ENCODE data around the gene ZNF536. TPM values are rescaled to one million over a fixed set of nuclear protein-coding genes. Genes with fewer than 3 reads are reported as not detected.
A peak's percentile ranks its signal among the peaks of the same experiment; 100 is the strongest.

The ZNF536 gene
- total and polyA plus RNA-seq, 2 donors from 2014 or later = 0.19 to 0.25 TPM

- no peak for TF ChIP-seq CTCF (IDR thresholded peaks at IDR 0.05; ENCODE audit: borderline replicate concordance, extremely low read depth, insufficient read depth)
- H3K27me3 ChIP-seq (ENCODE audit: control insufficient read depth, insufficient read depth, low read length) = no peaks in the 10 kb centered on the region
- no peaks in the 10 kb centered on the region for H3K4me1 ChIP-seq (ENCODE audit: control insufficient read depth in 2 of 3, insufficient read depth in 2 of 3, low read depth in 1 of 3, low read length in 3 of 3)
- FAIRE-seq = no peak
- intact Hi-C loops (cut with DNase I) = no loop called here
- no peak overlapping the region for H3K4me3 ChIP-seq (ENCODE audit: low read length in 3 of 3)
- peak in 1 of 5 donors; percentile 45 for DNase-seq
- H3K9ac ChIP-seq (ENCODE audit: low read length in 3 of 3) = no peak overlapping the region
- H3K36me3 ChIP-seq (ENCODE audit: control insufficient read depth in 2 of 3, insufficient read depth in 3 of 3, low read length in 3 of 3) = no peaks in the 10 kb centered on the region
- H3K9me3 ChIP-seq (ENCODE audit: control insufficient read depth in 2 of 3, insufficient read depth in 1 of 3, low read length in 3 of 3) = no peaks in the 10 kb centered on the region
- no peak overlapping the region for H3K27ac ChIP-seq (ENCODE audit: low read depth in 2 of 2, low read length in 2 of 2)
These were observed 205.4 kb downstream of the ZNF536 start for GRCh38 chr19:30577551-30578105.

GRCh38 chr19:30579419-30579818 lies 207.2 kb downstream of the ZNF536 start:
- no peak for TF ChIP-seq CTCF (IDR thresholded peaks at IDR 0.05; ENCODE audit: borderline replicate concordance, extremely low read depth, insufficient read depth)
- Histone ChIP-seq H3K4me1 (ENCODE audit: control insufficient read depth in 2 of 3, insufficient read depth in 2 of 3, low read depth in 1 of 3, low read length in 3 of 3) (no peaks in the 10 kb centered on the region), H3K9me3 (ENCODE audit: control insufficient read depth in 2 of 3, insufficient read depth in 1 of 3, low read length in 3 of 3) (no peaks in the 10 kb centered on the region), H3K9ac (ENCODE audit: low read length in 3 of 3) (no peak overlapping the region), H3K4me3 (ENCODE audit: low read length in 3 of 3) (no peak overlapping the region), H3K36me3 (ENCODE audit: control insufficient read depth in 2 of 3, insufficient read depth in 3 of 3, low read length in 3 of 3) (no peaks in the 10 kb centered on the region), H3K27me3 (ENCODE audit: control insufficient read depth, insufficient read depth, low read length) (no peaks in the 10 kb centered on the region), H3K27ac (ENCODE audit: low read depth in 2 of 2, low read length in 2 of 2) (no peak overlapping the region)
- FAIRE-seq = no peak
- no peak for DNase-seq
- intact Hi-C loops (cut with DNase I) = no loop called here

- no peaks in the 10 kb centered on the region for H3K4me1 ChIP-seq (ENCODE audit: control insufficient read depth in 2 of 3, insufficient read depth in 2 of 3, low read depth in 1 of 3, low read length in 3 of 3)
- intact Hi-C loops (cut with DNase I) = no loop called here
- H3K27me3 ChIP-seq (ENCODE audit: control insufficient read depth, insufficient read depth, low read length) = no peaks in the 10 kb centered on the region
- no peak overlapping the region for H3K27ac ChIP-seq (ENCODE audit: low read depth in 2 of 2, low read length in 2 of 2)
- DNase-seq (no peak), FAIRE-seq (no peak)
- H3K36me3 ChIP-seq (ENCODE audit: control insufficient read depth in 2 of 3, insufficient read depth in 3 of 3, low read length in 3 of 3) = no peaks in the 10 kb centered on the region
- no peaks in the 10 kb centered on the region for H3K9me3 ChIP-seq (ENCODE audit: control insufficient read depth in 2 of 3, insufficient read depth in 1 of 3, low read length in 3 of 3)
- TF ChIP-seq CTCF (IDR thresholded peaks at IDR 0.05; ENCODE audit: borderline replicate concordance, extremely low read depth, insufficient read depth) = no peak
- H3K4me3 ChIP-seq (ENCODE audit: low read length in 3 of 3) = no peak overlapping the region
- no peak overlapping the region for H3K9ac ChIP-seq (ENCODE audit: low read length in 3 of 3)
These were observed 208.5 kb downstream of the ZNF536 start for GRCh38 chr19:30580673-30581072.

GRCh38 chr19:30584090-30584489 lies 211.9 kb downstream of the ZNF536 start:
- no peak overlapping the region for H3K27ac ChIP-seq (ENCODE audit: low read depth in 2 of 2, low read length in 2 of 2)
- no peaks in the 10 kb centered on the region for H3K27me3 ChIP-seq (ENCODE audit: control insufficient read depth, insufficient read depth, low read length)
- FAIRE-seq = no peak
- H3K9ac ChIP-seq (ENCODE audit: low read length in 3 of 3) = no peak overlapping the region
- TF ChIP-seq CTCF (IDR thresholded peaks at IDR 0.05; ENCODE audit: borderline replicate concordance, extremely low read depth, insufficient read depth) = no peak
- H3K4me1 ChIP-seq (ENCODE audit: control insufficient read depth in 2 of 3, insufficient read depth in 2 of 3, low read depth in 1 of 3, low read length in 3 of 3) = no peaks in the 10 kb centered on the region
- H3K4me3 ChIP-seq (ENCODE audit: low read length in 3 of 3) = no peak overlapping the region
- H3K9me3 ChIP-seq (ENCODE audit: control insufficient read depth in 2 of 3, insufficient read depth in 1 of 3, low read length in 3 of 3) = no peaks in the 10 kb centered on the region
- H3K36me3 ChIP-seq (ENCODE audit: control insufficient read depth in 2 of 3, insufficient read depth in 3 of 3, low read length in 3 of 3) = no peaks in the 10 kb centered on the region
- intact Hi-C loops (cut with DNase I) = no loop called here
- DNase-seq = no peak
